ENCODE results near the gene AMT.

DNA sequence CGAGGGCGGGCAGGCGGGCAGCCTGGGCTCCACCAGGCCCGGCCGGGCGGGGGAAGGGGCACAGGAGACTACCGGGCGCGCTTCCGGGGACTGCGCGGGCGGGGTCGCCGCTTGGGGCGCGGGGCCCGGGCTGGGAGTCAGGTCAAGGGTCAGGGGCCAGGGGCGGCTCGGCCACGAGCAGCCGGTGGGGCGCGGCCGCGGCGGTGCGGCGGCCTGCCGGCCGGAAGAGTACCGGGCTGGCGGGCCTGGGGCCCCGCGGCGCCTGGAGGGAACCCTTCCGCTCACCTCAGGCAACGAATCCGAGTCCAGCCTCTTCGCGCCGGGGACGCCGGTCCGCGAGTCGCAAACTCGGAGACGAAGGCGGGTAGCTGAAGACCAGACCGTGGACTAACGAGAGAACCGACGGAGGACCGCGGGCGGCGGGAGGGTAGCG is 10.7 kb downstream of the AMT start:
- TF ChIP-seq, protein P1, sequence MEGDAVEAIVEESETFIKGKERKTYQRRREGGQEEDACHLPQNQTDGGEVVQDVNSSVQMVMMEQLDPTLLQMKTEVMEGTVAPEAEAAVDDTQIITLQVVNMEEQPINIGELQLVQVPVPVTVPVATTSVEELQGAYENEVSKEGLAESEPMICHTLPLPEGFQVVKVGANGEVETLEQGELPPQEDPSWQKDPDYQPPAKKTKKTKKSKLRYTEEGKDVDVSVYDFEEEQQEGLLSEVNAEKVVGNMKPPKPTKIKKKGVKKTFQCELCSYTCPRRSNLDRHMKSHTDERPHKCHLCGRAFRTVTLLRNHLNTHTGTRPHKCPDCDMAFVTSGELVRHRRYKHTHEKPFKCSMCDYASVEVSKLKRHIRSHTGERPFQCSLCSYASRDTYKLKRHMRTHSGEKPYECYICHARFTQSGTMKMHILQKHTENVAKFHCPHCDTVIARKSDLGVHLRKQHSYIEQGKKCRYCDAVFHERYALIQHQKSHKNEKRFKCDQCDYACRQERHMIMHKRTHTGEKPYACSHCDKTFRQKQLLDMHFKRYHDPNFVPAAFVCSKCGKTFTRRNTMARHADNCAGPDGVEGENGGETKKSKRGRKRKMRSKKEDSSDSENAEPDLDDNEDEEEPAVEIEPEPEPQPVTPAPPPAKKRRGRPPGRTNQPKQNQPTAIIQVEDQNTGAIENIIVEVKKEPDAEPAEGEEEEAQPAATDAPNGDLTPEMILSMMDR (optimal IDR thresholded peaks at IDR 0.05 in 1 of 3, IDR thresholded peaks at IDR 0.05 in 1 of 3, conservative IDR thresholded peaks at IDR 0.05 in 1 of 3; ENCODE audit: extremely low read depth in 1 of 3, insufficient read depth in 2 of 3, low read length in 3 of 3), result no peak
- no peak for TF ChIP-seq EZH2 (IDR thresholded peaks at IDR 0.05; ENCODE audit: low read length)

Data from keratinocyte (primary cell).